GM19099 (cell line): ENCODE measurements around the gene GUCA1C.

Source experiments
- POLR2A ChIP-seq: IDR thresholded peaks from 3 replicates; pipeline ENCODE4 v1.6.1; 2011; ENCODE audit warnings: low read depth; ENCODE audit not compliant: insufficient read length; ENCODE audit errors: extremely low read depth

GUCA1C gene

GRCh38 chr3:108940166-108940565, 13.5 kb downstream of the GUCA1C start:
- TF ChIP-seq POLR2A, result no peak

GRCh38 chr3:108936924-108937689, 16.6 kb downstream of the GUCA1C start:
- TF ChIP-seq POLR2A, result no peak

GRCh38 chr3:108931035-108931434, 22.6 kb downstream of the GUCA1C start:
- TF ChIP-seq POLR2A, result no peak

GRCh38 chr3:108918866-108919265, 34.8 kb downstream of the GUCA1C start:
- no peak for TF ChIP-seq POLR2A

GRCh38 chr3:108914774-108915641, 38.7 kb downstream of the GUCA1C start:
- TF ChIP-seq POLR2A, result no peak

- TF ChIP-seq POLR2A, result no peak
These were observed 43.9 kb downstream of the GUCA1C start for GRCh38 chr3:108909799-108910198.

GRCh38 chr3:108907194-108907593, 46.5 kb downstream of the GUCA1C start:
- TF ChIP-seq POLR2A, result no peak

- TF ChIP-seq POLR2A, result no peak
These were observed 54.1 kb downstream of the GUCA1C start for GRCh38 chr3:108899530-108899929.

- no peak for TF ChIP-seq POLR2A
These were observed 55.8 kb downstream of the GUCA1C start for GRCh38 chr3:108897883-108898282.

GRCh38 chr3:108894981-108895380, 58.7 kb downstream of the GUCA1C start:
- TF ChIP-seq POLR2A, result no peak

- TF ChIP-seq POLR2A, result no peak
These were observed 61.8 kb downstream of the GUCA1C start for GRCh38 chr3:108891833-108892232.

- no peak for TF ChIP-seq POLR2A
These were observed 65.9 kb downstream of the GUCA1C start for GRCh38 chr3:108887777-108888176.

- no peak for TF ChIP-seq POLR2A
These were observed 66.6 kb downstream of the GUCA1C start for GRCh38 chr3:108887121-108887520.

- TF ChIP-seq POLR2A, result no peak
These were observed 70.3 kb downstream of the GUCA1C start for GRCh38 chr3:108883373-108883772.

- no peak for TF ChIP-seq POLR2A
These were observed 70.9 kb downstream of the GUCA1C start for GRCh38 chr3:108882762-108883161.

GRCh38 chr3:108879915-108880314, 73.8 kb downstream of the GUCA1C start:
- no peak for TF ChIP-seq POLR2A

- no peak for TF ChIP-seq POLR2A
These were observed 75.8 kb downstream of the GUCA1C start for GRCh38 chr3:108877901-108878300.

GRCh38 chr3:108863799-108864135, 89.9 kb downstream of the GUCA1C start:
- no peak for TF ChIP-seq POLR2A
